Gastrocnemius medialis (tissue), 4 donors: ENCODE measurements around the gene LGI1.

ENCODE experiments used
- CTCF ChIP-seq, 5 experiments: fragments of 450-650 bp in 3 of 5; fragments of 200-600 bp in 2 of 5; sonication (generic) in 2 of 5; IDR thresholded peaks in 4 of 5; conservative IDR thresholded peaks in 1 of 5; 1 replicate in 4 of 5; 2 replicates in 1 of 5; pipeline ENCODE4 v1.5.1; 2016 to 2019; ENCODE audit warnings: antibody characterized with exemption in 5 of 5, mild to moderate bottlenecking in 3 of 5, moderate library complexity in 3 of 5
- POLR2A ChIP-seq, 2 donors: fragments of 450-650 bp; IDR thresholded peaks; one replicate each; pipeline ENCODE4 v1.6.1; 2017; ENCODE audit warnings: antibody characterized with exemption in 2 of 2, mild to moderate bottlenecking in 2 of 2, moderate library complexity in 2 of 2

GRCh38 chr10:93758508-93758885 lies 761 bp downstream of the LGI1 start:
- TF ChIP-seq CTCF (IDR thresholded peaks at IDR 0.05 in 4 of 5, conservative IDR thresholded peaks at IDR 0.05 in 1 of 5) (no peak), POLR2A (IDR thresholded peaks at IDR 0.05) (no peak)
